ENCODE data around the gene IQCE.

- no peak for TF ChIP-seq POLR2A (IDR thresholded peaks at IDR 0.05)
- TF ChIP-seq, protein P1, sequence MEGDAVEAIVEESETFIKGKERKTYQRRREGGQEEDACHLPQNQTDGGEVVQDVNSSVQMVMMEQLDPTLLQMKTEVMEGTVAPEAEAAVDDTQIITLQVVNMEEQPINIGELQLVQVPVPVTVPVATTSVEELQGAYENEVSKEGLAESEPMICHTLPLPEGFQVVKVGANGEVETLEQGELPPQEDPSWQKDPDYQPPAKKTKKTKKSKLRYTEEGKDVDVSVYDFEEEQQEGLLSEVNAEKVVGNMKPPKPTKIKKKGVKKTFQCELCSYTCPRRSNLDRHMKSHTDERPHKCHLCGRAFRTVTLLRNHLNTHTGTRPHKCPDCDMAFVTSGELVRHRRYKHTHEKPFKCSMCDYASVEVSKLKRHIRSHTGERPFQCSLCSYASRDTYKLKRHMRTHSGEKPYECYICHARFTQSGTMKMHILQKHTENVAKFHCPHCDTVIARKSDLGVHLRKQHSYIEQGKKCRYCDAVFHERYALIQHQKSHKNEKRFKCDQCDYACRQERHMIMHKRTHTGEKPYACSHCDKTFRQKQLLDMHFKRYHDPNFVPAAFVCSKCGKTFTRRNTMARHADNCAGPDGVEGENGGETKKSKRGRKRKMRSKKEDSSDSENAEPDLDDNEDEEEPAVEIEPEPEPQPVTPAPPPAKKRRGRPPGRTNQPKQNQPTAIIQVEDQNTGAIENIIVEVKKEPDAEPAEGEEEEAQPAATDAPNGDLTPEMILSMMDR (IDR thresholded peaks at IDR 0.05): no peak
- no peak for TF ChIP-seq POLR2AphosphoS5 (IDR thresholded peaks at IDR 0.05)
Measured at GRCh38 chr7:2593036-2593727, 34.4 kb downstream of the IQCE start.

All from upper lobe of left lung (tissue), 4 donors.